Neural progenitor cell (in vitro differentiated cells): Measurements from ENCODE around the gene PPP1R27. TPM values are rescaled to one million over a fixed set of nuclear protein-coding genes. Genes with fewer than 3 reads are reported as not detected.

ENCODE experiments used
- DNase-seq: peaks from one replicate; pipeline ENCODE4 v3.0.0-alpha.2; 2016; ENCODE audit warnings: low spot score
- H2AFZ ChIP-seq: fragments of 200-600 bp; sonication (generic); replicated peaks from 2 replicates; pipeline ENCODE4 v1.6.1; 2016; ENCODE audit warnings: antibody characterized with exemption
- H3F3A ChIP-seq: fragments of 200-600 bp; sonication (generic); 2 replicates; pipeline ENCODE4 v1.6.1; 2016; ENCODE audit warnings: antibody characterized with exemption, low read depth
- H3K27ac ChIP-seq: fragments of 200-600 bp; sonication (generic); 2 replicates; pipeline ENCODE4 v1.5.1; 2016; ENCODE audit warnings: mild to moderate bottlenecking
- H3K27me3 ChIP-seq: fragments of 200-600 bp; sonication (generic); 2 replicates; pipeline ENCODE4 v1.6.1; 2016; ENCODE audit warnings: mild to moderate bottlenecking, moderate library complexity
- H3K36me3 ChIP-seq: fragments of 200-600 bp; sonication (generic); 2 replicates; pipeline ENCODE4 v1.5.1; 2016
- H3K4me1 ChIP-seq: fragments of 200-600 bp; sonication (generic); 2 replicates; pipeline ENCODE4 v1.6.1; 2016; ENCODE audit warnings: mixed run types
- H3K4me2 ChIP-seq: fragments of 200-600 bp; sonication (generic); 2 replicates; pipeline ENCODE4 v1.6.1; 2016
- H3K4me3 ChIP-seq: fragments of 200-600 bp; sonication (generic); 2 replicates; pipeline ENCODE4 v1.5.1; 2016
- H3K79me2 ChIP-seq: fragments of 200-600 bp; sonication (generic); 2 replicates; pipeline ENCODE4 v1.6.1; 2016; ENCODE audit warnings: low read depth
- H3K9ac ChIP-seq: fragments of 200-600 bp; sonication (generic); 2 replicates; pipeline ENCODE4 v1.6.1; 2016
- H3K9me3 ChIP-seq: fragments of 200-600 bp; sonication (generic); 2 replicates; pipeline ENCODE4 v1.5.1; 2016; ENCODE audit warnings: low read depth
- H4K20me1 ChIP-seq: fragments of 200-600 bp; sonication (generic); 2 replicates; pipeline ENCODE4 v1.6.1; 2016; ENCODE audit warnings: low read depth
- H3K27ac Mint-ChIP-seq: 3 replicates; pipeline ENCODE4 v1.8.0; 2021; ENCODE audit warnings: mixed read lengths
- H3K27me3 Mint-ChIP-seq: 2 replicates; pipeline ENCODE4 v1.8.0; 2022; ENCODE audit warnings: low read depth, mild to moderate bottlenecking, inconsistent platforms, moderate library complexity, mixed read lengths; ENCODE audit not compliant: insufficient read depth
- H3K36me3 Mint-ChIP-seq: 3 replicates; pipeline ENCODE4 v1.8.0; 2021; ENCODE audit warnings: mixed read lengths
- H3K4me1 Mint-ChIP-seq: 3 replicates; pipeline ENCODE4 v1.8.0; 2021; ENCODE audit warnings: mixed read lengths
- H3K4me3 Mint-ChIP-seq: 3 replicates; pipeline ENCODE4 v1.8.0; 2021; ENCODE audit warnings: mild to moderate bottlenecking, moderate library complexity, mixed read lengths
- H3K9me3 Mint-ChIP-seq: 3 replicates; pipeline ENCODE4 v1.8.0; 2020; ENCODE audit warnings: mixed read lengths
- CTCF ChIP-seq: fragments of 200-600 bp; sonication (generic); IDR thresholded peaks from 2 replicates; pipeline ENCODE4 v1.5.1; 2017; ENCODE audit warnings: antibody characterized with exemption, mild to moderate bottlenecking
- EZH2 ChIP-seq: fragments of 200-600 bp; sonication (generic); IDR thresholded peaks from 2 replicates; pipeline ENCODE4 v1.6.1; 2017; ENCODE audit warnings: antibody characterized with exemption, mild to moderate bottlenecking, moderate library complexity
- EZH2phosphoT487 ChIP-seq: fragments of 200-600 bp; sonication (generic); IDR thresholded peaks from 2 replicates; pipeline ENCODE4 v1.6.1; 2017; ENCODE audit warnings: antibody characterized with exemption
- total RNA-seq: library from RNA; depleted of rRNA; stranded (reverse); fragments of >200 nt; gene quantifications from 2 replicates; pipeline ENCODE4 v1.2.3, GENCODE V29; 2015; ENCODE audit warnings: low replicate concordance

Gene PPP1R27
- total RNA-seq, 1 donor from 2014 or later, result not detected

- H2AFZ ChIP-seq, result no peak overlapping the region
- no peak overlapping the region for H3K27ac Mint-ChIP-seq
- peaks cover 16% of the 10 kb centered on the region for H3F3A ChIP-seq
- peaks cover 40% of the 10 kb centered on the region for H3K79me2 ChIP-seq
- no peak overlapping the region for H3K9ac ChIP-seq
- H3K4me1 ChIP-seq, result peaks cover 7% of the 10 kb centered on the region
- H3K27ac ChIP-seq, result no peak overlapping the region
- no peak overlapping the region for H3K4me2 ChIP-seq
- DNase-seq, result no peak
- H3K27me3 ChIP-seq, result no peaks in the 10 kb centered on the region
- no peaks in the 10 kb centered on the region for H3K9me3 ChIP-seq
- H3K27me3 Mint-ChIP-seq, result peaks cover 2% of the 10 kb centered on the region
- peaks cover 20% of the 10 kb centered on the region for H3K36me3 Mint-ChIP-seq
- H3K36me3 ChIP-seq, result no peaks in the 10 kb centered on the region
- H3K4me1 Mint-ChIP-seq, result peaks cover 10% of the 10 kb centered on the region
- peaks cover 30% of the 10 kb centered on the region for H4K20me1 ChIP-seq
- no peak overlapping the region for H3K4me3 ChIP-seq
- no peaks in the 10 kb centered on the region for H3K9me3 Mint-ChIP-seq
- H3K4me3 Mint-ChIP-seq, result no peak overlapping the region
- no peak for TF ChIP-seq EZH2
- no peak for TF ChIP-seq EZH2phosphoT487
- peak; percentile 23 for TF ChIP-seq CTCF
These were observed 20.3 kb upstream of the PPP1R27 start for GRCh38 chr17:81854974-81855774.

- no peaks in the 10 kb centered on the region for H3K36me3 ChIP-seq
- H3K9me3 Mint-ChIP-seq, result no peaks in the 10 kb centered on the region
These were observed 17.4 kb upstream of the PPP1R27 start for GRCh38 chr17:81852237-81852636.

GRCh38 chr17:81851423-81851822 lies 16.6 kb upstream of the PPP1R27 start:
- no peaks in the 10 kb centered on the region for H3K36me3 ChIP-seq

More at GRCh38 chr17:81852237-81852636, 17.4 kb upstream of the PPP1R27 start:
- no peak for DNase-seq
- Histone ChIP-seq H3K4me1 (no peaks in the 10 kb centered on the region), H3K4me2 (no peak overlapping the region), H3K27me3 (no peaks in the 10 kb centered on the region), H3F3A (peaks cover 5% of the 10 kb centered on the region), H3K9me3 (no peaks in the 10 kb centered on the region), H2AFZ (no peak overlapping the region), H3K27ac (no peak overlapping the region), H4K20me1 (peaks cover 6% of the 10 kb centered on the region), H3K79me2 (peaks cover 10% of the 10 kb centered on the region), H3K9ac (no peak overlapping the region), H3K4me3 (no peak overlapping the region)
- peak overlapping the region; percentile 14 for H3K27ac Mint-ChIP-seq
- no peaks in the 10 kb centered on the region for H3K4me1 Mint-ChIP-seq
- peaks cover 4% of the 10 kb centered on the region for H3K27me3 Mint-ChIP-seq
- H3K36me3 Mint-ChIP-seq, result peaks cover 10% of the 10 kb centered on the region
- no peak overlapping the region for H3K4me3 Mint-ChIP-seq
- TF ChIP-seq EZH2 (no peak), EZH2phosphoT487 (no peak), CTCF (no peak)

More at GRCh38 chr17:81851423-81851822, 16.6 kb upstream of the PPP1R27 start:
- Histone ChIP-seq H3F3A (no peaks in the 10 kb centered on the region), H3K4me3 (no peak overlapping the region), H3K9me3 (no peaks in the 10 kb centered on the region), H3K4me2 (no peak overlapping the region), H3K27me3 (no peaks in the 10 kb centered on the region), H3K9ac (no peak overlapping the region), H3K27ac (no peak overlapping the region), H2AFZ (no peak overlapping the region), H4K20me1 (peaks cover 4% of the 10 kb centered on the region), H3K4me1 (no peaks in the 10 kb centered on the region), H3K79me2 (peaks cover 2% of the 10 kb centered on the region)
- Mint-ChIP-seq H3K27me3 (peaks cover 6% of the 10 kb centered on the region), H3K9me3 (no peaks in the 10 kb centered on the region), H3K27ac (no peak overlapping the region), H3K4me3 (no peak overlapping the region), H3K4me1 (no peaks in the 10 kb centered on the region), H3K36me3 (peaks cover 11% of the 10 kb centered on the region)
- no peak for DNase-seq
- TF ChIP-seq EZH2, result no peak
- no peak for TF ChIP-seq EZH2phosphoT487
- no peak for TF ChIP-seq CTCF
